ENCODE results near the gene HJV. TPM values are rescaled to one million over a fixed set of nuclear protein-coding genes. Genes with fewer than 3 reads are reported as not detected.
"Not testable (repeated sequence)": the region's sequence is repeated elsewhere in the genome, so short reads cannot be mapped to it uniquely, and the experiment has no call there.

Gene HJV, protein sequence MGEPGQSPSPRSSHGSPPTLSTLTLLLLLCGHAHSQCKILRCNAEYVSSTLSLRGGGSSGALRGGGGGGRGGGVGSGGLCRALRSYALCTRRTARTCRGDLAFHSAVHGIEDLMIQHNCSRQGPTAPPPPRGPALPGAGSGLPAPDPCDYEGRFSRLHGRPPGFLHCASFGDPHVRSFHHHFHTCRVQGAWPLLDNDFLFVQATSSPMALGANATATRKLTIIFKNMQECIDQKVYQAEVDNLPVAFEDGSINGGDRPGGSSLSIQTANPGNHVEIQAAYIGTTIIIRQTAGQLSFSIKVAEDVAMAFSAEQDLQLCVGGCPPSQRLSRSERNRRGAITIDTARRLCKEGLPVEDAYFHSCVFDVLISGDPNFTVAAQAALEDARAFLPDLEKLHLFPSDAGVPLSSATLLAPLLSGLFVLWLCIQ
- not detected for total RNA-seq (2021; ENCODE audit: unreplicated experiment)
- polyA plus RNA-seq (2012), result not detected in 2 replicates
- percentile 13 among the genes with signal in this experiment for Bru-seq, nascent RNA
- percentile 8 among the genes with signal in this experiment for BruChase-seq, experiment 1, labeled RNA remaining after a 6-hour chase
- percentile 5 among the genes with signal in this experiment for BruChase-seq, experiment 2, labeled RNA remaining after a 2-hour chase
- long read RNA-seq, result 0 reads

DNA sequence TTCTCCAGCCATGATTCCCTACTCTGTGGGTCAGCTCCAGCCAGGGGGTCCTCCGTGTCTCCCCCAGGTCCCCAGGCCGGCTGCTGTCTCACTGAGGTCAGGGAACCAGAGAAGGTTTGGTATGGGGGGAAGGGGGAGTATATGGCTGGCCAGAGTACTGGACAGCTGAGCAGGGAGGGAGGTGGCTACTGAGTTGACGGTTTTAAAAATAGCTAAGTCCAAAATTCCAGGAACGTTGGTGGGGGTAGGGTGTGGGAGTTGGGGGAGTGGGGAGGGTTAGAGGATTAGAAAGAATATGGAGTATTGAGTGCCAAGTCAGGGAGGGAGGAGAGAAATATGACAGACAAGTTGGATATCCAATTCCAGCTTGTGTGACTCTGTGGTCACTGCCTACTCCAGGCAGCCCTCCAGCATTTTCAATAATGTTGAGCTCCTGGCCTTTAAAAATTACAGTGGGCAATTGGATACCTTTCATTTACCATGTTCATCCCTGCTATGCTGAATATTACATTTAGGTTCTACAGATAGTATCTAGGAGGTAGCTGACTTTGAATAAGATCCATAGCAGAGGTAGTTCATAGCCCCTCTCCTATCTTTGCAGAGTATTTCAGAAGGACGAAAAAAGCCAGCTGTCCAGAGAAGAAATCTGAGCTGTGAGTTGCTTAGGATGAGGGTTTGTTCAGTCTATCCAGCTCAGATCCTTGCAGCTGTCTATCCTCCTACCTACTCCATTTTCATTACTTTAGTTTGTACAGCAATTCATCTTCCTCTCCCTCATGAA is at the start of gene HJV:
TSS of gene HJV (minus strand) at position 114 of the 781 bp plus-strand sequence. CDS start 1,504 bp downstream, outside the sequence.
- H3K4me3 ChIP-seq (replicated peaks in 1 of 2; ENCODE audit: low read depth in 1 of 2, low read length in 2 of 2), result no peak within 1 kb of the TSS
- BruUV-seq (replicated peaks), result no TSS peak
- ChIA-PET POLR2A (interaction anchor here (0.9 to 1.3 kb wide), 2 partner anchors 31 to 43 kb away, joined by 3 to 4 read pairs; no protein-coding TSS in a partner anchor), RAD21 (ENCODE audit: low non-redundant PET in 1 of 2, low total read pairs in 2 of 2, uncharacterized antibody in 2 of 2, unreplicated experiment in 2 of 2) (no interaction called here), CTCF (interaction anchor here (1.3 to 2.6 kb wide), 4 partner anchors 10 to 42 kb away, joined by 4 to 11 read pairs (median 4); no protein-coding TSS in a partner anchor)
- no peak for DNase-seq (ENCODE audit: low read depth, low spot score)
- H3K79me2 ChIP-seq (ENCODE audit: insufficient read depth, low read length), result no peaks in the 10 kb centered on the region
- no peaks in the 10 kb centered on the region for H3K9me2 ChIP-seq (ENCODE audit: insufficient read depth)
- H3K9me3 ChIP-seq (ENCODE audit: control insufficient read depth in 1 of 2, insufficient read depth in 1 of 2, low read depth in 1 of 2, low read length in 2 of 2), result no peaks in the 10 kb centered on the region
- no peak within 1 kb of the TSS for H3K27ac ChIP-seq (ENCODE audit: low read depth, low read length)
- no peaks in the 10 kb centered on the region for H3K36me3 ChIP-seq (ENCODE audit: control insufficient read depth in 1 of 2, insufficient read depth in 2 of 2, low read length in 2 of 2)
- H3K9ac ChIP-seq (ENCODE audit: low read length), result no peak within 1 kb of the TSS
- no peaks in the 10 kb centered on the region for H4K20me1 ChIP-seq (ENCODE audit: insufficient read depth)
- no peak within 1 kb of the TSS for H2AFZ ChIP-seq (ENCODE audit: low read depth, low read length, poor library complexity, severe bottlenecking)
- H3K4me1 ChIP-seq (ENCODE audit: control insufficient read depth in 1 of 2, insufficient read depth in 2 of 2, low read length in 2 of 2), result no peaks in the 10 kb centered on the region
- no peaks in the 10 kb centered on the region for H3K27me3 ChIP-seq (ENCODE audit: insufficient read depth, low read length)
- ATAC-seq, result no peak
- intact Hi-C loops (cut with micrococcal nuclease), result no loop called here
- TF ChIP-seq, protein P1, sequence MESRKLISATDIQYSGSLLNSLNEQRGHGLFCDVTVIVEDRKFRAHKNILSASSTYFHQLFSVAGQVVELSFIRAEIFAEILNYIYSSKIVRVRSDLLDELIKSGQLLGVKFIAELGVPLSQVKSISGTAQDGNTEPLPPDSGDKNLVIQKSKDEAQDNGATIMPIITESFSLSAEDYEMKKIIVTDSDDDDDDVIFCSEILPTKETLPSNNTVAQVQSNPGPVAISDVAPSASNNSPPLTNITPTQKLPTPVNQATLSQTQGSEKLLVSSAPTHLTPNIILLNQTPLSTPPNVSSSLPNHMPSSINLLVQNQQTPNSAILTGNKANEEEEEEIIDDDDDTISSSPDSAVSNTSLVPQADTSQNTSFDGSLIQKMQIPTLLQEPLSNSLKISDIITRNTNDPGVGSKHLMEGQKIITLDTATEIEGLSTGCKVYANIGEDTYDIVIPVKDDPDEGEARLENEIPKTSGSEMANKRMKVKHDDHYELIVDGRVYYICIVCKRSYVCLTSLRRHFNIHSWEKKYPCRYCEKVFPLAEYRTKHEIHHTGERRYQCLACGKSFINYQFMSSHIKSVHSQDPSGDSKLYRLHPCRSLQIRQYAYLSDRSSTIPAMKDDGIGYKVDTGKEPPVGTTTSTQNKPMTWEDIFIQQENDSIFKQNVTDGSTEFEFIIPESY (IDR thresholded peaks at IDR 0.05; ENCODE audit: extremely low read depth, insufficient replicate concordance, low read length), result no peak
- TF ChIP-seq POLR2A (IDR thresholded peaks at IDR 0.05; ENCODE audit: borderline replicate concordance, extremely low read depth, insufficient read depth, insufficient read length) (no peak), ZNF274 (IDR thresholded peaks at IDR 0.05; ENCODE audit: low read depth, low read length) (no peak), POLR2AphosphoS5 (IDR thresholded peaks at IDR 0.05; ENCODE audit: low read depth, low read length) (no peak), EZH2 (IDR thresholded peaks at IDR 0.05) (no peak), SRF (IDR thresholded peaks at IDR 0.05; ENCODE audit: low read depth) (no peak), EGR1 (IDR thresholded peaks at IDR 0.05; ENCODE audit: low read depth) (no peak), SP1 (IDR thresholded peaks at IDR 0.05; ENCODE audit: low read depth) (no peak), YY1 (IDR thresholded peaks at IDR 0.05; ENCODE audit: extremely low read depth, insufficient replicate concordance, low read depth, low read length) (no peak)
- TF ChIP-seq, protein P2, sequence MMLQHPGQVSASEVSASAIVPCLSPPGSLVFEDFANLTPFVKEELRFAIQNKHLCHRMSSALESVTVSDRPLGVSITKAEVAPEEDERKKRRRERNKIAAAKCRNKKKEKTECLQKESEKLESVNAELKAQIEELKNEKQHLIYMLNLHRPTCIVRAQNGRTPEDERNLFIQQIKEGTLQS (IDR thresholded peaks at IDR 0.05), result no peak
- H3K4me2 ChIP-seq (ENCODE audit: low read length), result no peak within 1 kb of the TSS

DNA sequence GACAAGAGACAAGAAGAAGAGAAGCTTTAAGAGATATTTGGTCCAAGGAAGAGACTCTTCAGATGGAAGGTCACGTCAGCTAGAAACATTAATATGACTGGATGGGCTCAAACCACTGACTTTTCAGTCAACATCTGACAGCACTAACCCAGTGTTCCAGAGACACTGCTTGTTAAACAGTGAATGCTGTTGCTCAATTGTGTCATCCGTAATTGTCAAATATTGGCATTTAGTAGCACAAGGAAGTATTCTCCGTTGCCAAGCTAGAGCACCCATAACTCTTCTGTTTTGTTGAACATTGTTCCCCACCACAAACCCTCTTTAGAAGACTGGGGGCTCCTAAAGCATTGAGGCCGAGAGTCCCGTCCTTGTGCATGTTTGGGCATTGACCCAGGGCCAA is 37.6 kb upstream of the HJV start:
- BruUV-seq (replicated peaks); H2AFZ ChIP-seq (ENCODE audit: low read depth, low read length, poor library complexity, severe bottlenecking); H3K4me3 ChIP-seq (replicated peaks in 1 of 2; ENCODE audit: low read depth in 1 of 2, low read length in 2 of 2); H3K79me2 ChIP-seq (ENCODE audit: insufficient read depth, low read length); H3K9me2 ChIP-seq (ENCODE audit: insufficient read depth); DNase-seq (ENCODE audit: low read depth, low spot score); CTCF ChIA-PET; H4K20me1 ChIP-seq (ENCODE audit: insufficient read depth); H3K27ac ChIP-seq (ENCODE audit: low read depth, low read length); RAD21 ChIA-PET (ENCODE audit: low non-redundant PET in 1 of 2, low total read pairs in 2 of 2, uncharacterized antibody in 2 of 2, unreplicated experiment in 2 of 2); H3K4me1 ChIP-seq (ENCODE audit: control insufficient read depth in 1 of 2, insufficient read depth in 2 of 2, low read length in 2 of 2); ATAC-seq; H3K27me3 ChIP-seq (ENCODE audit: insufficient read depth, low read length); H3K9me3 ChIP-seq (ENCODE audit: control insufficient read depth in 1 of 2, insufficient read depth in 1 of 2, low read depth in 1 of 2, low read length in 2 of 2); intact Hi-C loops (cut with micrococcal nuclease); H3K9ac ChIP-seq (ENCODE audit: low read length); H3K4me2 ChIP-seq (ENCODE audit: low read length); H3K36me3 ChIP-seq (ENCODE audit: control insufficient read depth in 1 of 2, insufficient read depth in 2 of 2, low read length in 2 of 2); POLR2A ChIA-PET: not testable (repeated sequence)
